Measurements from ENCODE around the gene BRIP1. TPM values are rescaled to one million over a fixed set of nuclear protein-coding genes. Genes with fewer than 3 reads are reported as not detected.

Gene BRIP1
- total RNA-seq, 1 experiment from 2014 or later, result 20.2 TPM

- Histone ChIP-seq H3K9ac (ENCODE audit: extremely low read depth, insufficient read length, low read length) (no peak overlapping the region), H3K27ac (ENCODE audit: insufficient read length, low read depth, low read length) (no peak overlapping the region), H3K14ac (ENCODE audit: insufficient read depth, low read length) (no peak overlapping the region), H3K4me2 (ENCODE audit: insufficient read depth, insufficient read length, low read length) (no peak overlapping the region), H2BK12ac (ENCODE audit: insufficient read length, low read depth, low read length) (no peak overlapping the region), H3K23ac (ENCODE audit: insufficient read length, low read depth, low read length) (no peak overlapping the region), H3K18ac (ENCODE audit: insufficient read length, low read depth, low read length) (no peak overlapping the region), H3K23me2 (ENCODE audit: insufficient read length, low read depth, low read length, poor library complexity, severe bottlenecking) (no peaks in the 10 kb centered on the region), H3K4me1 (ENCODE audit: insufficient read depth, low read length) (no peaks in the 10 kb centered on the region), H2BK20ac (ENCODE audit: low read depth, low read length, poor library complexity, severe bottlenecking) (no peak overlapping the region), H2AFZ (ENCODE audit: low read length) (no peak overlapping the region), H3K9me3 (ENCODE audit: control insufficient read depth, low read depth, low read length) (no peaks in the 10 kb centered on the region), H3T11ph (ENCODE audit: low read length) (no peak overlapping the region), H3K56ac (ENCODE audit: insufficient read length, low read depth, low read length) (no peak overlapping the region), H4K8ac (replicated peaks; ENCODE audit: insufficient read length, low read depth, low read length) (no peak overlapping the region), H2BK120ac (ENCODE audit: low read depth, low read length, poor library complexity, severe bottlenecking) (no peak overlapping the region), H3K79me2 (ENCODE audit: insufficient read depth, low read length) (no peaks in the 10 kb centered on the region), H4K91ac (ENCODE audit: insufficient read length, low read depth, low read length) (no peak overlapping the region), H3K4ac (ENCODE audit: low read depth, low read length) (no peak overlapping the region), H2BK15ac (ENCODE audit: low read depth, low read length) (no peak overlapping the region), H4K5ac (ENCODE audit: insufficient read length, low read depth, low read length) (no peak overlapping the region), H3K27me3 (ENCODE audit: insufficient read depth, low read length) (no peaks in the 10 kb centered on the region), H2AK5ac (ENCODE audit: insufficient read length, low read length) (no peak overlapping the region), H2BK5ac (ENCODE audit: insufficient read length, low read length) (no peak overlapping the region), H3K79me1 (ENCODE audit: insufficient read depth, low read depth, low read length, poor library complexity, severe bottlenecking) (no peaks in the 10 kb centered on the region), H4K20me1 (ENCODE audit: control insufficient read depth, insufficient read depth, insufficient read length) (no peaks in the 10 kb centered on the region)
- no peak for DNase-seq
- H3K4me1 Mint-ChIP-seq, result no peaks in the 10 kb centered on the region
- H3K4me3 Mint-ChIP-seq, result no peak overlapping the region
- peaks cover 40 to 55% (median 42%) of the 10 kb centered on the region in 3 experiments for H3K36me3 Mint-ChIP-seq (ENCODE audit: insufficient read depth in 1 of 3, low read depth in 3 of 3)
- TF ChIP-seq CTCF (conservative IDR thresholded peaks at IDR 0.05), result no peak
- WGBS (ENCODE audit: extremely low coverage, insufficient read length, low lambda C conversion rate), result no CpG with 5 or more reads among the region's 2 CpGs
- no peaks in the 10 kb centered on the region for H3K27me3 Mint-ChIP-seq (ENCODE audit: low read depth)
- no peak overlapping the region for H3K27ac Mint-ChIP-seq
- peaks cover 8 to 17% of the 10 kb centered on the region in 2 experiments; a peak in 4 of 5 replicates for H3K9me3 Mint-ChIP-seq
Measured at GRCh38 chr17:61825448-61826137, 37.7 kb downstream of the BRIP1 start.
